ENCODE measurements around the gene OLFML2A. TPM values are rescaled to one million over a fixed set of nuclear protein-coding genes. Genes with fewer than 3 reads are reported as not detected.
A peak's percentile ranks its signal among the peaks of the same experiment; 100 is the strongest.
"Not testable (repeated sequence)": the region's sequence is repeated elsewhere in the genome, so short reads cannot be mapped to it uniquely, and the experiment has no call there.

The OLFML2A gene
- total RNA-seq, 4 donors from 2014 or later: 39.0 to 98.9 (median 60.3) TPM

DNA sequence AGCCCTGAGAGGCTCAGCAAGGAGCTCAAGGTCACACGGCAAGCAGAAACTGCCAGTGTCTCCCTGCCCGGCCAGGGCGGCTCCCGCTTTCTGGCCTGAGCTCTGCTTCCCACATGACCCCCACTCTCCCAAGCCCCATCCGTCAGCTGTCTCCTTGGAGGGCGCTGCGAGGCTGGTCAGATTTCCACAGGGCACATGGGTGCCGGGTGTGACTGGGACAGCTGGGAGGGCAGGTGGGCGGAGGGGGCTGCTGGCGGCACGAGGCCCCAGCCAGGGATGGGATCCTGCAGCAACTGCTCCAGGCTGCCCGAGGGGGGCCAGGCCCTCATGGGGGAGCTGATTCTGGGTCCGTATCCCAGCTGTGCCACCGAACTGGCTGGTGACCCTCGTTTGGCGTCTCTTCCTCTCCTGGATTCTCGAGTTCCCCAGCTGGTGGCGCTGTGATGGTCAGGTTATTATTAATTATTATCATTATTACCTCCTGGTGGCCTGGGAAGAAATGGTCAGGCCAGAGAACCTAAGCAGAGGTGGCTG lies 63.4 kb downstream of the OLFML2A start:
- Histone ChIP-seq H3K36me3 (no peaks in the 10 kb centered on the region), H3K9me3 (no peaks in the 10 kb centered on the region), H3K4me3 (no peak overlapping the region), H3K4me1 (peaks cover 8 to 22% (median 16%) of the 10 kb centered on the region in 4 donors), H3K27ac (replicated peaks in 1 of 4) (no peak overlapping the region), H3K27me3 (no peaks in the 10 kb centered on the region)
- WGBS: 83% methylated on average over 16 of the region's 18 CpGs
- intact Hi-C loops (cut with DNase I): no loop called here
- no peak for DNase-seq (ENCODE audit: extremely low spot score)
- TF ChIP-seq EP300 (IDR thresholded peaks at IDR 0.05) (no peak), POLR2A (IDR thresholded peaks at IDR 0.05; ENCODE audit: low read depth) (no peak), CTCF (IDR thresholded peaks at IDR 0.05) (peak in 1 of 3 experiments; percentile 31), POLR2AphosphoS5 (IDR thresholded peaks at IDR 0.05) (no peak)

GRCh38 chr9:124841075-124841821 lies 64.3 kb downstream of the OLFML2A start:
- Histone ChIP-seq H3K36me3 (no peaks in the 10 kb centered on the region), H3K4me3 (no peak overlapping the region), H3K27ac (replicated peaks in 1 of 4) (no peak overlapping the region), H3K27me3 (no peaks in the 10 kb centered on the region), H3K9me3 (no peaks in the 10 kb centered on the region), H3K4me1 (peaks cover 0 to 13% (median 7%) of the 10 kb centered on the region in 4 donors)
- DNase-seq (ENCODE audit: extremely low spot score): no peak
- 87% methylated on average over 14 of the region's 14 CpGs for WGBS
- TF ChIP-seq EP300 (IDR thresholded peaks at IDR 0.05): no peak
- TF ChIP-seq POLR2A (IDR thresholded peaks at IDR 0.05; ENCODE audit: low read depth): no peak
- no peak for TF ChIP-seq CTCF (IDR thresholded peaks at IDR 0.05)
- no peak for TF ChIP-seq POLR2AphosphoS5 (IDR thresholded peaks at IDR 0.05)
- intact Hi-C loops (cut with DNase I): no loop called here

DNA sequence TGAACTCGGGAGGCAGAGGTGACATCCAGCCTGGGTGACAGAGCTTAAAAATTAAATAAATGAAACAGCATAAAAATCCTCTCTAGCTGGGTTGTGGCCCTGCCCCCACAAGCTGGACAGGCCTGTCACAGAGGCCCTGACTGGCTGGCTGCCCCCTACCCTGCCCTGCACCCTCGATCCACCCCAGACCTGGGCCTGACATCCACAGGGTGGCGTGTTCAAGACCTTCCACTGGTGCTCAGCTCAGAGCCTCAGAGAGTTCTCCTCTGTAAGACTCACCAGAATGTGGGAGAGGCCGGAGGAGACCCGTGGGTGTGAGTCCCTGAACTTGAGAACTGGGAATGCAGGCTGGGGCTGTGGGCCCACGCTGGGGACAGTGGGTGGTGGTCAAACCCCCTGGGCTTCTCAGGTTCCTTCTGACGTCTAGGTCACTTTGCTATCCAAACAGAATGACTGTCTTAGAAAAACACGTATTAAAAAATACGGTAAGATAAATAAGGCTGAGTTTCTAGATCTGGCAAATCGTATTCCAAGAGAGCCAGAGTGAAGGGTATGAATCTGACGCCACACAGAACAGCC lies 66.6 kb downstream of the OLFML2A start:
- TF ChIP-seq EP300 (IDR thresholded peaks at IDR 0.05) (no peak), CTCF (IDR thresholded peaks at IDR 0.05) (no peak), POLR2A (IDR thresholded peaks at IDR 0.05; ENCODE audit: low read depth) (no peak), POLR2AphosphoS5 (IDR thresholded peaks at IDR 0.05) (no peak)
- Histone ChIP-seq H3K27me3 (no peaks in the 10 kb centered on the region), H3K4me3 (no peak overlapping the region), H3K4me1 (peaks cover 0 to 12% (median 4%) of the 10 kb centered on the region in 4 donors), H3K36me3 (no peaks in the 10 kb centered on the region), H3K9me3 (no peaks in the 10 kb centered on the region), H3K27ac (replicated peaks in 1 of 4) (no peak overlapping the region)
- WGBS: 93% methylated on average over 9 of the region's 11 CpGs
- intact Hi-C loops (cut with DNase I): no loop called here
- no peak for DNase-seq (ENCODE audit: extremely low spot score)

DNA sequence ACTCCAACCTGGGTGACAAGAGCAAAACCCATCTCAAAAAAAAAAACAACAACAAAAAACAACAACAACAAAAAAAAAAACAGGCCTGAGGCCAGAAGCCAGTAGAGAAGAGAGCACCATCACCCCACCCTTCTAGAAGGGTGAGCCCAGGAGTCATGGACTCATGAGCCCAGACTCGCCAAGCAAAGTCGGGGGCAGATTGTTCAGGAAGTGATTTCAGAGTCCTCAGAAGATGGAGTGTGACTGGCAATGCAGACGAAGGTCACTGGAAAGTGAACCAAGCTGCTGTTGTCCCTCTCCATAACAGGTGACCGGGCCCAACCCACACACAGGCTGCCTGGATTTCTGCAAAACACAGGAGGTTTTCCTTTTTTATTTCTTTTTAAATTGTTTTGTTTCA lies 67.4 kb downstream of the OLFML2A start:
- intact Hi-C loops (cut with DNase I): no loop called here
- 87% methylated on average over 4 of the region's 4 CpGs for WGBS

GRCh38 chr9:124846467-124846866 lies 69.5 kb downstream of the OLFML2A start:
- H3K4me3 ChIP-seq; H3K27ac ChIP-seq (replicated peaks in 1 of 4); H3K4me1 ChIP-seq; H3K27me3 ChIP-seq; intact Hi-C loops (cut with DNase I); H3K9me3 ChIP-seq; H3K36me3 ChIP-seq; DNase-seq (ENCODE audit: extremely low spot score): not testable (repeated sequence)
- 100% methylated on average over 7 of the region's 9 CpGs for WGBS

More for the DNA sequence above, 67.4 kb downstream of the OLFML2A start:
- H3K36me3 ChIP-seq: no peaks in the 10 kb centered on the region
- H3K9me3 ChIP-seq: no peaks in the 10 kb centered on the region
- TF ChIP-seq EP300 (IDR thresholded peaks at IDR 0.05) (no peak), POLR2A (IDR thresholded peaks at IDR 0.05; ENCODE audit: low read depth) (no peak), POLR2AphosphoS5 (IDR thresholded peaks at IDR 0.05) (no peak), CTCF (IDR thresholded peaks at IDR 0.05) (no peak)
- H3K4me3 ChIP-seq: no peak overlapping the region
- no peak overlapping the region for H3K27ac ChIP-seq (replicated peaks in 1 of 4)
- no peak for DNase-seq (ENCODE audit: extremely low spot score)
- H3K27me3 ChIP-seq: no peaks in the 10 kb centered on the region
- H3K4me1 ChIP-seq: peaks cover 0 to 8% (median 3%) of the 10 kb centered on the region in 4 donors

All from esophagus muscularis mucosa (tissue), 4 donors.